HEK293T (cell line): ENCODE data around the gene RBMS1.

Source experiments
- ARNT ChIP-seq: fragments of 450-650 bp; IDR thresholded peaks from 2 replicates; pipeline ENCODE4 v1.6.1; 2017; ENCODE audit warnings: mild to moderate bottlenecking
- BHLHE40 ChIP-seq: fragments of 450-650 bp; IDR thresholded peaks from 2 replicates; pipeline ENCODE4 v1.6.1; 2016; ENCODE audit warnings: mild to moderate bottlenecking, moderate library complexity, borderline replicate concordance
- ELF4 ChIP-seq: fragments of 450-650 bp; IDR thresholded peaks from 2 replicates; pipeline ENCODE4 v1.6.1; 2017; ENCODE audit warnings: antibody characterized with exemption
- FOXA1 ChIP-seq: fragments of 450-650 bp; IDR thresholded peaks from 2 replicates; pipeline ENCODE4 v1.6.1; 2016; ENCODE audit warnings: mild to moderate bottlenecking
- FOXK2 ChIP-seq: fragments of 450-650 bp; IDR thresholded peaks from 2 replicates; pipeline ENCODE4 v1.6.1; 2016; ENCODE audit warnings: mild to moderate bottlenecking
- FOXM1 ChIP-seq: fragments of 450-650 bp; IDR thresholded peaks from 2 replicates; pipeline ENCODE4 v1.6.1; 2017; ENCODE audit warnings: mild to moderate bottlenecking, borderline replicate concordance
- LEF1 ChIP-seq: fragments of 450-650 bp; IDR thresholded peaks from 2 replicates; pipeline ENCODE4 v1.6.1; 2017; ENCODE audit warnings: mild to moderate bottlenecking, borderline replicate concordance
- SP1 ChIP-seq: fragments of 450-650 bp; IDR thresholded peaks from 2 replicates; pipeline ENCODE4 v1.6.1; 2017
- SUZ12 ChIP-seq: fragments of 450-650 bp; IDR thresholded peaks from 2 replicates; pipeline ENCODE4 v1.6.1; 2016; ENCODE audit warnings: mild to moderate bottlenecking
- TARDBP ChIP-seq: fragments of 450-650 bp; IDR thresholded peaks from 2 replicates; pipeline ENCODE4 v1.6.1; 2016
- ZNF384 ChIP-seq: fragments of 450-650 bp; IDR thresholded peaks from 2 replicates; pipeline ENCODE4 v1.6.1; 2016

DNA sequence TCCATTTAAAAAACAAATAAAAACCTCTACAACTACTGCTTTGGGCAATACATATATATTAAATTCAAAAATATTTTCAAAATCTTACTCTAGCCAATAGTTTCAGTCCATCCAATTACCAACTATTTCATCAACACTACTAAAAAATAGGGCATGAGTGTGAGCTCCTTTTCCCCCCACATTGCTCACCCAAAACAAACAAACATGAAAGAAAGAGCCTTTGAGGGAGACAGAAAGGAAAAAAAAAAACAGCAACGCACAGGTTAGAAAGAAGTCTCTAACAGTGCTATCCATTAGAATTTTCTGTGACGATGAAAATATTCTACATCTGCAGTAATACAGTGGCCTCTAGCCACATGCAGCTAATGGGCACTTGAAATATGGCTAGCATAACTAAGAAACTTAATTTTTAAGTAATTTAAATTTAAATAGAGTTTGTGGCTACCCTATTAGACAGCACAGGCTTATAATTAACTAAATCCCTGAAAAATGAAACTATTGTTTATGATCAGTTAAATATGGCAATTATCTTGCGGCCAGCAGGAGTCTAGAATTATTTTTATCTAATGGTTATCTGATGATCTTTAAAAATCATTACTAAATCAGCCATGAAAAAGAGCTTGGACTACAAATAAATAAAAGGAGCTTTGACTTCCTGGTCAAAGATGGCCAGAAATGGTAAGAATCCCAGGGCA is 59.2 kb downstream of the RBMS1 start:
- TF ChIP-seq TARDBP (no peak), FOXK2 (no peak), SP1 (no peak), ARNT (no peak), BHLHE40 (no peak), FOXM1 (no peak), LEF1 (no peak), SUZ12 (no peak), FOXA1 (no peak), ELF4 (no peak), ZNF384 (no peak)
